Endothelial cell of umbilical vein (primary cell): Measurements from ENCODE around the gene NDC80. TPM values are rescaled to one million over a fixed set of nuclear protein-coding genes. Genes with fewer than 3 reads are reported as not detected.

Experiments
- BruUV-seq: library from RNA; stranded (reverse); fragments of 400-500 nt; replicated peaks from 2 replicates; lab custom pipeline; 2021; lab: Mats Ljungman, UMichigan
- CTCF ChIA-PET: fragments of 300-600, 350-600 bp; sonication (Branson Sonifier 250); formaldehyde crosslinking; loops from one replicate; lab custom pipeline; 2021; ENCODE audit warnings: antibody characterized with exemption, inconsistent platforms; lab: Charles Lee
- POLR2A ChIA-PET: fragments of 300-600, 350-600 bp; sonication (Branson Sonifier 250); formaldehyde crosslinking; loops from one replicate; lab custom pipeline; 2021; ENCODE audit warnings: antibody characterized with exemption, inconsistent platforms; lab: Charles Lee
- DNase-seq: peaks from one replicate; pipeline ENCODE4 v3.0.0-alpha.2; 2011; ENCODE audit warnings: low read depth, low spot score
- FAIRE-seq: peaks from 2 replicates; lab custom pipeline; 2011; peaks lifted over from hg19 to GRCh38; lab: Jason Lieb, UNC
- H2AFZ ChIP-seq: 2 replicates; pipeline ENCODE4 v1.6.0; 2012; ENCODE audit warnings: low read depth, low read length, control low read depth, inconsistent platforms
- H3K27ac ChIP-seq: 2 replicates; pipeline ENCODE4 v1.5.1; 2011; ENCODE audit warnings: low read depth, mild to moderate bottlenecking, control low read depth, low read length, moderate library complexity; ENCODE audit not compliant: insufficient read depth
- H3K27me3 ChIP-seq, 2 experiments: 2 replicates each; pipeline versions ENCODE4 v1.6.0 to v1.6.1; 2011; ENCODE audit warnings: low read length in 2 of 2, mixed read lengths in 1 of 2; ENCODE audit not compliant: control insufficient read depth in 2 of 2, insufficient read depth in 2 of 2
- H3K36me3 ChIP-seq, 2 experiments: 2 replicates in 1 of 2; 3 replicates in 1 of 2; pipeline ENCODE4 v1.5.1; 2011; ENCODE audit warnings: low read length in 2 of 2, mild to moderate bottlenecking in 1 of 2, moderate library complexity in 1 of 2; ENCODE audit not compliant: control insufficient read depth in 2 of 2, insufficient read depth in 2 of 2; ENCODE audit errors: extremely low read depth in 1 of 2
- H3K4me1 ChIP-seq: 3 replicates; pipeline ENCODE4 v1.5.1; 2011; ENCODE audit warnings: mild to moderate bottlenecking, low read length; ENCODE audit not compliant: control insufficient read depth, insufficient read depth; ENCODE audit errors: extremely low read depth
- H3K4me2 ChIP-seq: 2 replicates; pipeline ENCODE4 v1.6.1; 2011; ENCODE audit warnings: low read length, control low read depth, mixed read lengths; ENCODE audit not compliant: insufficient read depth
- H3K4me3 ChIP-seq, 3 experiments: fragments of 200-600 bp in 1 of 3; sonication (generic), shearing (Covaris generic) in 1 of 3; replicated peaks in 1 of 3; 2 replicates each; pipeline ENCODE4 v1.5.1; 2011 to 2016; ENCODE audit warnings: control low read depth in 3 of 3, low read length in 3 of 3, mild to moderate bottlenecking in 2 of 3, inconsistent platforms in 1 of 3, low read depth in 1 of 3, moderate library complexity in 1 of 3; ENCODE audit not compliant: insufficient read depth in 1 of 3
- H3K79me2 ChIP-seq: 2 replicates; pipeline ENCODE4 v1.6.0; 2012; ENCODE audit warnings: low read length, inconsistent platforms; ENCODE audit not compliant: control insufficient read depth, insufficient read depth
- H3K9ac ChIP-seq: replicated peaks from 2 replicates; pipeline ENCODE3; 2011; ENCODE audit warnings: low read length, control low read depth; ENCODE audit not compliant: insufficient read depth; ENCODE audit errors: extremely low read depth
- H3K9me1 ChIP-seq: replicated peaks from 3 replicates; pipeline ENCODE4 v1.6.0; 2011; ENCODE audit warnings: mild to moderate bottlenecking, low read length; ENCODE audit not compliant: control insufficient read depth, insufficient read depth; ENCODE audit errors: extremely low read depth
- H3K9me3 ChIP-seq: replicated peaks from 2 replicates; pipeline ENCODE4 v1.5.1; 2012; ENCODE audit warnings: low read length, inconsistent platforms; ENCODE audit not compliant: control insufficient read depth, insufficient read depth
- H4K20me1 ChIP-seq: replicated peaks from 2 replicates; pipeline ENCODE3; 2011; ENCODE audit warnings: mild to moderate bottlenecking, low read length; ENCODE audit not compliant: control insufficient read depth, insufficient read depth; ENCODE audit errors: extremely low read depth
- JUN ChIP-seq: IDR thresholded peaks from 2 replicates; pipeline ENCODE4 v1.6.1; 2011; ENCODE audit warnings: borderline replicate concordance, low read depth; ENCODE audit not compliant: insufficient read length, insufficient read depth
- MYC ChIP-seq: IDR thresholded peaks from one replicate; pipeline ENCODE4 v1.6.1; 2011; ENCODE audit warnings: mild to moderate bottlenecking, low read depth, low read length
- POLR2A ChIP-seq: IDR thresholded peaks from 2 replicates; pipeline ENCODE4 v1.6.1; 2012; ENCODE audit warnings: low read depth, mild to moderate bottlenecking, control low read depth, low read length
- POLR2AphosphoS5 ChIP-seq: IDR thresholded peaks from 2 replicates; pipeline ENCODE4 v1.6.1; 2012; ENCODE audit warnings: low read depth, mild to moderate bottlenecking, control low read depth, low read length, moderate library complexity; ENCODE audit not compliant: insufficient read depth
- dilution Hi-C: fragments of 300-500 bp; cut with MboI; formaldehyde crosslinking; loops from one replicate; pipeline ENCODE4 v1.15.0; 2019; ENCODE audit warnings: low sequenced_read_pairs; ENCODE audit not compliant: extremely low pct_ligation_motif_present
- intact Hi-C: fragments of 100-400 bp; cut with micrococcal nuclease; formaldehyde crosslinking; loops from one replicate; pipeline ENCODE4 v1.10.0; 2022
- polyA plus RNA-seq, 4 experiments: library from polyadenylated mRNA; depleted of rRNA in 3 of 4; stranded (reverse) in 3 of 4; unstranded in 1 of 4; fragments of >200 nt; gene quantifications; 2 replicates each; pipeline versions ENCODE4 v1.2.1 to v1.2.3, GENCODE V29; 2011 to 2012; ENCODE audit warnings: missing spikeins in 1 of 4
- total RNA-seq: library from RNA; stranded (reverse); gene quantifications from 2 replicates; pipeline ENCODE4 v1.2.3, GENCODE V29; 2021
- TF ChIP-seq, protein P1 (sequence below), 2 donors: IDR thresholded peaks; 1 replicate in 1 of 2; 2 replicates in 1 of 2; pipeline ENCODE4 v1.5.1; 2011; ENCODE audit warnings: low read length in 2 of 2, mild to moderate bottlenecking in 2 of 2, moderate library complexity in 2 of 2, control low read depth in 1 of 2, inconsistent platforms in 1 of 2, low read depth in 1 of 2; ENCODE audit not compliant: insufficient read depth in 1 of 2; ENCODE audit errors: extremely low read depth in 1 of 2
- TF ChIP-seq, protein P2 (sequence below): IDR thresholded peaks from 2 replicates; pipeline ENCODE4 v1.6.1; 2011; ENCODE audit not compliant: insufficient read depth, insufficient read length

The NDC80 gene
- total and polyA plus RNA-seq, 2 donors (not counting 3 experiments of a cell fraction or from before 2014, with no cell fraction given) = 6.2 to 43.2 TPM

- FAIRE-seq = no peak
- H3K9me1 ChIP-seq = no peaks in the 10 kb centered on the region
- no peaks in the 10 kb centered on the region for H3K9me3 ChIP-seq
- dilution Hi-C loops (no loop called here), intact Hi-C loops (loop anchor here (5.0 kb wide), 1 partner anchor 299 kb away; no protein-coding TSS in a partner anchor)
- H3K4me1 ChIP-seq = no peaks in the 10 kb centered on the region
- H3K79me2 ChIP-seq = no peaks in the 10 kb centered on the region
- no TSS peak for BruUV-seq
- no peaks in the 10 kb centered on the region for H4K20me1 ChIP-seq
- POLR2A ChIA-PET = no interaction called here
- H3K36me3 ChIP-seq = no peaks in the 10 kb centered on the region
- no peak overlapping the region for H3K4me2 ChIP-seq
- CTCF ChIA-PET = no interaction called here
- no peak overlapping the region for H2AFZ ChIP-seq
- TF ChIP-seq MYC = no peak
- TF ChIP-seq POLR2AphosphoS5 = no peak
- no peak overlapping the region for H3K9ac ChIP-seq
- no peaks in the 10 kb centered on the region for H3K27me3 ChIP-seq
- no peak overlapping the region for H3K27ac ChIP-seq
- no peak for DNase-seq
- H3K4me3 ChIP-seq = no peak overlapping the region
Observed at GRCh38 chr18:2536063-2536462, 35.3 kb upstream of the NDC80 start.

DNA sequence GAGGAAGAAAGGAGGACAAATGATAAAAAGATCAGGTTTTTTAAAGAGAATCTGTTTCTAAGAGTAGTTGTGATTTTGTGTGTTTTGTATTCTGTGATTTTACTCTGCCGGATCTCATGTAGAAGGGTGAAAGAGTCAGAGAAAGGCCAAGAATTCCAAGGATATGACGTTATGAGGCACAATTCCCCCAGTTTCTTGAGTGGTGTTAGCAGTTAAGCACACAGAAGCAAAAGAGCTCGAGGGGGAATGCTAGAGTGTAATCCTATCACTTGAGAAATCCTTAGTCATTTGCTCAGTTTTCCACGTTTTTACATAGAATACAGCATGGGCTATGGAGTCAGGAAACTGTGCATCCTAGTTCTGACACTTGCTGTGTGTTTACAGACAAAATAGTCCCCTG, 34.9 kb upstream of the NDC80 start:
- FAIRE-seq = no peak

More for the DNA sequence above, 34.9 kb upstream of the NDC80 start:
- ChIA-PET POLR2A (no interaction called here), CTCF (interaction anchor here (2.2 kb wide), 1 partner anchor 432 kb away, joined by 7 read pairs; no protein-coding TSS in a partner anchor)
- Histone ChIP-seq H3K4me1 (no peaks in the 10 kb centered on the region), H3K4me3 (no peak overlapping the region), H3K9ac (no peak overlapping the region), H3K9me3 (no peaks in the 10 kb centered on the region), H3K79me2 (no peaks in the 10 kb centered on the region), H3K27me3 (no peaks in the 10 kb centered on the region), H3K27ac (no peak overlapping the region), H3K36me3 (no peaks in the 10 kb centered on the region), H3K4me2 (no peak overlapping the region), H4K20me1 (no peaks in the 10 kb centered on the region), H3K9me1 (no peaks in the 10 kb centered on the region), H2AFZ (no peak overlapping the region)
- no peak for DNase-seq
- intact Hi-C loops = loop anchor here (5.0 kb wide), 1 partner anchor 299 kb away; no protein-coding TSS in a partner anchor
- BruUV-seq = no TSS peak
- TF ChIP-seq, protein P1, sequence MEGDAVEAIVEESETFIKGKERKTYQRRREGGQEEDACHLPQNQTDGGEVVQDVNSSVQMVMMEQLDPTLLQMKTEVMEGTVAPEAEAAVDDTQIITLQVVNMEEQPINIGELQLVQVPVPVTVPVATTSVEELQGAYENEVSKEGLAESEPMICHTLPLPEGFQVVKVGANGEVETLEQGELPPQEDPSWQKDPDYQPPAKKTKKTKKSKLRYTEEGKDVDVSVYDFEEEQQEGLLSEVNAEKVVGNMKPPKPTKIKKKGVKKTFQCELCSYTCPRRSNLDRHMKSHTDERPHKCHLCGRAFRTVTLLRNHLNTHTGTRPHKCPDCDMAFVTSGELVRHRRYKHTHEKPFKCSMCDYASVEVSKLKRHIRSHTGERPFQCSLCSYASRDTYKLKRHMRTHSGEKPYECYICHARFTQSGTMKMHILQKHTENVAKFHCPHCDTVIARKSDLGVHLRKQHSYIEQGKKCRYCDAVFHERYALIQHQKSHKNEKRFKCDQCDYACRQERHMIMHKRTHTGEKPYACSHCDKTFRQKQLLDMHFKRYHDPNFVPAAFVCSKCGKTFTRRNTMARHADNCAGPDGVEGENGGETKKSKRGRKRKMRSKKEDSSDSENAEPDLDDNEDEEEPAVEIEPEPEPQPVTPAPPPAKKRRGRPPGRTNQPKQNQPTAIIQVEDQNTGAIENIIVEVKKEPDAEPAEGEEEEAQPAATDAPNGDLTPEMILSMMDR (IDR thresholded peaks at IDR 0.05; ENCODE audit: extremely low read depth in 1 of 2, insufficient read depth in 1 of 2, low read depth in 1 of 2, low read length in 2 of 2) = no peak
- TF ChIP-seq, protein P2, sequence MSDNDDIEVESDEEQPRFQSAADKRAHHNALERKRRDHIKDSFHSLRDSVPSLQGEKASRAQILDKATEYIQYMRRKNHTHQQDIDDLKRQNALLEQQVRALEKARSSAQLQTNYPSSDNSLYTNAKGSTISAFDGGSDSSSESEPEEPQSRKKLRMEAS = no peak
- TF ChIP-seq POLR2A (no peak), POLR2AphosphoS5 (no peak), JUN (no peak)
- dilution Hi-C loops = no loop called here
